HUES64 (cell line): Measurements from ENCODE around the gene MICAL1.

ENCODE experiments used
- H3K27ac ChIP-seq: 2 replicates; pipeline ENCODE4 v1.7.0; 2013; ENCODE audit warnings: low read depth, low read length, inconsistent platforms
- H3K27me3 ChIP-seq: 2 replicates; pipeline ENCODE4 v1.6.1; 2013; ENCODE audit warnings: mild to moderate bottlenecking, low read length; ENCODE audit not compliant: insufficient read depth
- H3K36me3 ChIP-seq: 2 replicates; pipeline ENCODE4 v1.6.1; 2013; ENCODE audit warnings: mild to moderate bottlenecking, low read length; ENCODE audit not compliant: insufficient read depth
- H3K4me1 ChIP-seq: 2 replicates; pipeline ENCODE4 v1.6.1; 2013; ENCODE audit warnings: mild to moderate bottlenecking, low read length, moderate library complexity; ENCODE audit not compliant: insufficient read depth
- H3K4me3 ChIP-seq: 2 replicates; pipeline ENCODE4 v1.5.1; 2013; ENCODE audit warnings: mild to moderate bottlenecking, low read length, moderate library complexity
- H3K9ac ChIP-seq: 2 replicates; pipeline ENCODE4 v1.6.1; 2013; ENCODE audit warnings: mild to moderate bottlenecking, low read depth, low read length
- H3K9me3 ChIP-seq: 2 replicates; pipeline ENCODE4 v1.6.1; 2013; ENCODE audit warnings: low read depth, low read length; ENCODE audit not compliant: insufficient read depth
- WGBS: fragments of 150-250, 120-280 bp; methylation state at CpG from one replicate; pipeline ENCODE4 v1.1.7; 2013; ENCODE audit warnings: missing lambda C conversion rate; 5-methylcytosine and 5-hydroxymethylcytosine counted together

MICAL1 gene

GRCh38 chr6:109420751-109421150 is 34.8 kb downstream of the MICAL1 start:
- Histone ChIP-seq H3K9me3 (no peaks in the 10 kb centered on the region), H3K36me3 (no peaks in the 10 kb centered on the region), H3K9ac (no peak overlapping the region), H3K4me3 (no peak overlapping the region), H3K27ac (no peak overlapping the region), H3K27me3 (no peaks in the 10 kb centered on the region), H3K4me1 (no peaks in the 10 kb centered on the region)
- WGBS: 79% methylated on average over 1 of the region's 1 CpG

GRCh38 chr6:109417646-109418045 is 37.9 kb downstream of the MICAL1 start:
- H3K4me3 ChIP-seq: no peak overlapping the region
- H3K36me3 ChIP-seq: no peaks in the 10 kb centered on the region
- no peaks in the 10 kb centered on the region for H3K27me3 ChIP-seq
- H3K27ac ChIP-seq: no peak overlapping the region
- H3K4me1 ChIP-seq: no peaks in the 10 kb centered on the region
- WGBS: 93% methylated on average over 4 of the region's 4 CpGs
- H3K9ac ChIP-seq: no peak overlapping the region
- H3K9me3 ChIP-seq: no peaks in the 10 kb centered on the region

GRCh38 chr6:109411034-109411433 is 44.5 kb downstream of the MICAL1 start:
- H3K4me1 ChIP-seq: no peaks in the 10 kb centered on the region
- no peaks in the 10 kb centered on the region for H3K36me3 ChIP-seq
- H3K27ac ChIP-seq: no peak overlapping the region
- H3K9me3 ChIP-seq: no peaks in the 10 kb centered on the region
- H3K4me3 ChIP-seq: no peak overlapping the region
- 100% methylated on average over 1 of the region's 2 CpGs for WGBS
- no peak overlapping the region for H3K9ac ChIP-seq
- H3K27me3 ChIP-seq: no peaks in the 10 kb centered on the region

GRCh38 chr6:109406196-109406595 is 49.4 kb downstream of the MICAL1 start:
- no peak overlapping the region for H3K9ac ChIP-seq
- no peaks in the 10 kb centered on the region for H3K9me3 ChIP-seq
- no peak overlapping the region for H3K4me3 ChIP-seq
- H3K36me3 ChIP-seq: no peaks in the 10 kb centered on the region
- WGBS: 99% methylated on average over 4 of the region's 4 CpGs
- no peaks in the 10 kb centered on the region for H3K4me1 ChIP-seq
- no peak overlapping the region for H3K27ac ChIP-seq
- H3K27me3 ChIP-seq: no peaks in the 10 kb centered on the region

- H3K27me3 ChIP-seq: no peaks in the 10 kb centered on the region
- 91% methylated on average over 3 of the region's 4 CpGs for WGBS
- no peak overlapping the region for H3K9ac ChIP-seq
- H3K4me1 ChIP-seq: no peaks in the 10 kb centered on the region
- H3K27ac ChIP-seq: no peak overlapping the region
- H3K4me3 ChIP-seq: no peak overlapping the region
- H3K9me3 ChIP-seq: no peaks in the 10 kb centered on the region
- no peaks in the 10 kb centered on the region for H3K36me3 ChIP-seq
These were observed 58.6 kb downstream of the MICAL1 start for GRCh38 chr6:109397020-109397419.

- no peak overlapping the region for H3K4me3 ChIP-seq
- no peaks in the 10 kb centered on the region for H3K36me3 ChIP-seq
- no peak overlapping the region for H3K27ac ChIP-seq
- no peaks in the 10 kb centered on the region for H3K27me3 ChIP-seq
- H3K9me3 ChIP-seq: no peaks in the 10 kb centered on the region
- no peaks in the 10 kb centered on the region for H3K4me1 ChIP-seq
- H3K9ac ChIP-seq: no peak overlapping the region
- 96% methylated on average over 12 of the region's 12 CpGs for WGBS
These were observed 59.4 kb downstream of the MICAL1 start for GRCh38 chr6:109396046-109396718.
